GM23248 (cell line): ENCODE measurements around the gene C6orf163. TPM values are rescaled to one million over a fixed set of nuclear protein-coding genes. Genes with fewer than 3 reads are reported as not detected.

Experiments used
- DNase-seq: peaks from one replicate; pipeline ENCODE4 v3.0.0-alpha.2; 2015
- H2AFZ ChIP-seq: fragments of 200-600 bp; sonication (generic); 2 replicates; pipeline ENCODE4 v1.6.1; 2016; ENCODE audit warnings: antibody characterized with exemption
- H3F3A ChIP-seq: fragments of 200-600 bp; sonication (generic); 2 replicates; pipeline ENCODE4 v1.6.1; 2016; ENCODE audit warnings: mild to moderate bottlenecking, antibody characterized with exemption, mixed run types; ENCODE audit not compliant: insufficient read depth
- H3K27ac ChIP-seq: fragments of 200-600 bp; sonication (generic); 2 replicates; pipeline ENCODE4 v1.5.1; 2016; ENCODE audit warnings: mild to moderate bottlenecking
- H3K27me3 ChIP-seq: fragments of 200-600 bp; sonication (generic); replicated peaks from 2 replicates; pipeline ENCODE4 v1.6.1; 2016; ENCODE audit warnings: mild to moderate bottlenecking; ENCODE audit not compliant: insufficient read depth
- H3K36me3 ChIP-seq: fragments of 200-600 bp; sonication (generic); 2 replicates; pipeline ENCODE4 v1.6.1; 2016; ENCODE audit warnings: low read depth, mild to moderate bottlenecking
- H3K4me1 ChIP-seq: fragments of 200-600 bp; sonication (generic); 2 replicates; pipeline ENCODE4 v1.6.1; 2016; ENCODE audit warnings: mild to moderate bottlenecking; ENCODE audit not compliant: insufficient read depth
- H3K4me2 ChIP-seq: fragments of 200-600 bp; sonication (generic); one replicate; pipeline ENCODE4 v1.6.1; 2016; ENCODE audit warnings: mild to moderate bottlenecking; ENCODE audit not compliant: unreplicated experiment
- H3K4me3 ChIP-seq: fragments of 200-600 bp; sonication (generic); 2 replicates; pipeline ENCODE4 v1.5.1; 2016; ENCODE audit warnings: mild to moderate bottlenecking
- H3K79me2 ChIP-seq: fragments of 200-600 bp; sonication (generic); 2 replicates; pipeline ENCODE4 v1.6.1; 2016; ENCODE audit warnings: mild to moderate bottlenecking; ENCODE audit not compliant: insufficient read depth
- H3K9ac ChIP-seq: fragments of 200-600 bp; sonication (generic); 2 replicates; pipeline ENCODE4 v1.6.1; 2016; ENCODE audit warnings: mild to moderate bottlenecking
- H3K9me2 ChIP-seq: fragments of 200-600 bp; sonication (generic); 2 replicates; pipeline ENCODE4 v1.6.1; 2016; ENCODE audit warnings: mixed run types, mild to moderate bottlenecking, moderate library complexity; ENCODE audit not compliant: insufficient read depth
- H3K9me3 ChIP-seq: fragments of 200-600 bp; sonication (generic); one replicate; pipeline ENCODE4 v1.6.1; 2017; ENCODE audit warnings: low read depth
- H4K20me1 ChIP-seq: fragments of 200-600 bp; sonication (generic); 2 replicates; pipeline ENCODE4 v1.6.0; 2016; ENCODE audit not compliant: insufficient read depth
- EZH2 ChIP-seq: fragments of 200-600 bp; sonication (generic); IDR thresholded peaks from 2 replicates; pipeline ENCODE4 v1.6.1; 2018; ENCODE audit warnings: antibody characterized with exemption, mild to moderate bottlenecking; ENCODE audit not compliant: insufficient read depth, poor library complexity, severe bottlenecking
- EZH2phosphoT487 ChIP-seq: fragments of 200-600 bp; sonication (generic); IDR thresholded peaks from 2 replicates; pipeline ENCODE4 v1.6.1; 2018; ENCODE audit warnings: antibody characterized with exemption, moderate library complexity, mild to moderate bottlenecking, low read depth; ENCODE audit not compliant: insufficient read depth
- WGBS, 2 experiments: methylation state at CpG; one replicate each; pipeline ENCODE4 v1.1.6; 2015 to 2017; ENCODE audit warnings: low lambda C conversion rate in 2 of 2, low coverage in 1 of 2; ENCODE audit errors: missing lambda C conversion rate in 2 of 2; 5-methylcytosine and 5-hydroxymethylcytosine counted together
- in situ Hi-C: fragments of 300-500 bp; cut with MboI; formaldehyde crosslinking; loops from 2 replicates; pipeline ENCODE4 v1.15.0; 2020
- polyA plus RNA-seq: library from polyadenylated mRNA; unstranded; fragments of >200 nt; fragmentation: Nextera tagmentation; extraction: Ambion mirVana; gene quantifications from 2 replicates; pipeline ENCODE4 v1.2.1, GENCODE V29; 2016
- total RNA-seq: library from RNA; depleted of rRNA; stranded (reverse); fragments of >200 nt; shearing (Covaris generic); gene quantifications from 2 replicates; pipeline ENCODE4 v1.2.3, GENCODE V29; 2014

Gene C6orf163
- total and polyA plus RNA-seq, 2 experiments from 2014 or later = 0.33 to 1.5 TPM

- H3K79me2 ChIP-seq = no peaks in the 10 kb centered on the region
- no peak overlapping the region for H3K9ac ChIP-seq
- H3K27ac ChIP-seq = no peak overlapping the region
- WGBS, 2 experiments = 77 to 78% methylated on average over 10 of the region's 10 CpGs
- no peaks in the 10 kb centered on the region for H4K20me1 ChIP-seq
- H3K27me3 ChIP-seq = no peaks in the 10 kb centered on the region
- H3K9me3 ChIP-seq = no peaks in the 10 kb centered on the region
- no peaks in the 10 kb centered on the region for H3K36me3 ChIP-seq
- in situ Hi-C loops = no loop called here
- H3F3A ChIP-seq = no peaks in the 10 kb centered on the region
- no peak overlapping the region for H2AFZ ChIP-seq
- H3K4me2 ChIP-seq = no peak overlapping the region
- no peak for DNase-seq
- no peaks in the 10 kb centered on the region for H3K4me1 ChIP-seq
- TF ChIP-seq EZH2 (no peak), EZH2phosphoT487 (no peak)
- H3K9me2 ChIP-seq = no peaks in the 10 kb centered on the region
- no peak overlapping the region for H3K4me3 ChIP-seq
Observed at GRCh38 chr6:87396595-87397392, 52.2 kb downstream of the C6orf163 start.

GRCh38 chr6:87397656-87398055 is 53.0 kb downstream of the C6orf163 start:
- Histone ChIP-seq H3K9me2 (no peaks in the 10 kb centered on the region), H3K4me1 (no peaks in the 10 kb centered on the region), H4K20me1 (no peaks in the 10 kb centered on the region), H3K9me3 (no peaks in the 10 kb centered on the region), H3K27me3 (no peaks in the 10 kb centered on the region), H3K79me2 (no peaks in the 10 kb centered on the region), H3K27ac (no peak overlapping the region), H3F3A (no peaks in the 10 kb centered on the region), H3K4me3 (no peak overlapping the region), H3K4me2 (no peak overlapping the region), H3K9ac (no peak overlapping the region), H2AFZ (no peak overlapping the region), H3K36me3 (no peaks in the 10 kb centered on the region)
- DNase-seq = no peak
- TF ChIP-seq EZH2phosphoT487 = no peak
- TF ChIP-seq EZH2 = no peak
- in situ Hi-C loops = no loop called here
- WGBS, 2 experiments = 64 to 81% methylated on average over 1 of the region's 1 CpG

GRCh38 chr6:87401832-87402231 is 57.2 kb downstream of the C6orf163 start:
- no peaks in the 10 kb centered on the region for H3K27me3 ChIP-seq
- H3K9ac ChIP-seq = no peak overlapping the region
- in situ Hi-C loops = no loop called here
- H3K9me2 ChIP-seq = no peaks in the 10 kb centered on the region
- H3K79me2 ChIP-seq = no peaks in the 10 kb centered on the region
- no peaks in the 10 kb centered on the region for H3K9me3 ChIP-seq
- WGBS, 2 experiments = 87 to 88% methylated on average over 3 of the region's 3 CpGs
- no peaks in the 10 kb centered on the region for H3K36me3 ChIP-seq
- H3K27ac ChIP-seq = no peak overlapping the region
- H2AFZ ChIP-seq = no peak overlapping the region
- H3F3A ChIP-seq = no peaks in the 10 kb centered on the region
- H4K20me1 ChIP-seq = no peaks in the 10 kb centered on the region
- no peak overlapping the region for H3K4me2 ChIP-seq
- DNase-seq = no peak
- TF ChIP-seq EZH2phosphoT487 (no peak), EZH2 (no peak)
- H3K4me3 ChIP-seq = no peak overlapping the region
- H3K4me1 ChIP-seq = no peaks in the 10 kb centered on the region

- Histone ChIP-seq H3K9me3 (no peaks in the 10 kb centered on the region), H3K79me2 (no peaks in the 10 kb centered on the region), H4K20me1 (no peaks in the 10 kb centered on the region), H3K27me3 (no peaks in the 10 kb centered on the region), H3K4me3 (peak overlapping the region; percentile 91), H3K9ac (peak overlapping the region; percentile 82), H3K4me1 (no peaks in the 10 kb centered on the region), H3K9me2 (no peaks in the 10 kb centered on the region), H2AFZ (peak overlapping the region; percentile 98), H3K27ac (peak overlapping the region; percentile 80), H3K36me3 (no peaks in the 10 kb centered on the region), H3K4me2 (peak overlapping the region; percentile 92), H3F3A (peaks cover 6% of the 10 kb centered on the region; the same call in 1 of the 2 replicates)
- in situ Hi-C loops = no loop called here
- TF ChIP-seq EZH2 = no peak
- no peak for TF ChIP-seq EZH2phosphoT487
- 1% methylated on average over 10 of the region's 10 CpGs for WGBS, 2 experiments
- peak; percentile 79 for DNase-seq
Observed at GRCh38 chr6:87407561-87407900, 62.9 kb downstream of the C6orf163 start.
